Ascending aorta (tissue), 2 donors: Measurements from ENCODE around the gene ZNF652. TPM values are rescaled to one million over a fixed set of nuclear protein-coding genes. Genes with fewer than 3 reads are reported as not detected.
A peak's percentile ranks its signal among the peaks of the same experiment; 100 is the strongest.

Source experiments
- DNase-seq, 2 donors: peaks; one replicate each; pipeline ENCODE4 v3.0.0-alpha.2; 2019; ENCODE audit warnings: low spot score in 2 of 2
- H3K27ac ChIP-seq, 2 donors: fragments of 200-600 bp; sonication (generic); one replicate each; pipeline ENCODE4 v1.5.1; 2016 to 2017; ENCODE audit warnings: mild to moderate bottlenecking in 1 of 2
- H3K27me3 ChIP-seq: fragments of 200-600 bp; sonication (generic); one replicate; pipeline ENCODE4 v1.5.1; 2017
- H3K36me3 ChIP-seq, 2 donors: fragments of 200-600 bp; sonication (generic); one replicate each; pipeline ENCODE4 v1.5.1; 2016
- H3K4me1 ChIP-seq, 2 donors: fragments of 200-600 bp; sonication (generic); one replicate each; pipeline ENCODE4 v1.5.1; 2016 to 2017; ENCODE audit warnings: mild to moderate bottlenecking in 1 of 2
- H3K4me3 ChIP-seq, 2 donors: fragments of 200-600 bp; sonication (generic); one replicate each; pipeline ENCODE4 v1.5.1; 2016 to 2017; ENCODE audit warnings: mild to moderate bottlenecking in 1 of 2
- H3K9me3 ChIP-seq, 2 donors: fragments of 200-600 bp; sonication (generic); one replicate each; pipeline ENCODE4 v1.5.1; 2016
- intact Hi-C: fragments of 100-400 bp; cut with DNase I; formaldehyde crosslinking; loops from one replicate; pipeline ENCODE4 v1.15.1; 2023
- total RNA-seq: library from RNA; depleted of rRNA; stranded (reverse); fragments of >200 nt; gene quantifications from one replicate; pipeline ENCODE4 v1.1.0, GENCODE V29; 2016
- TF ChIP-seq, protein P1 (sequence below), 3 experiments: fragments of 200-600 bp in 2 of 3; fragments of 450-650 bp in 1 of 3; sonication (generic) in 2 of 3; IDR thresholded peaks; one replicate each; pipeline ENCODE4 v1.5.1; 2016 to 2019; ENCODE audit warnings: antibody characterized with exemption in 3 of 3, mild to moderate bottlenecking in 1 of 3, moderate library complexity in 1 of 3

The ZNF652 gene
- total RNA-seq, 1 donor from 2014 or later, result 13.5 TPM

DNA sequence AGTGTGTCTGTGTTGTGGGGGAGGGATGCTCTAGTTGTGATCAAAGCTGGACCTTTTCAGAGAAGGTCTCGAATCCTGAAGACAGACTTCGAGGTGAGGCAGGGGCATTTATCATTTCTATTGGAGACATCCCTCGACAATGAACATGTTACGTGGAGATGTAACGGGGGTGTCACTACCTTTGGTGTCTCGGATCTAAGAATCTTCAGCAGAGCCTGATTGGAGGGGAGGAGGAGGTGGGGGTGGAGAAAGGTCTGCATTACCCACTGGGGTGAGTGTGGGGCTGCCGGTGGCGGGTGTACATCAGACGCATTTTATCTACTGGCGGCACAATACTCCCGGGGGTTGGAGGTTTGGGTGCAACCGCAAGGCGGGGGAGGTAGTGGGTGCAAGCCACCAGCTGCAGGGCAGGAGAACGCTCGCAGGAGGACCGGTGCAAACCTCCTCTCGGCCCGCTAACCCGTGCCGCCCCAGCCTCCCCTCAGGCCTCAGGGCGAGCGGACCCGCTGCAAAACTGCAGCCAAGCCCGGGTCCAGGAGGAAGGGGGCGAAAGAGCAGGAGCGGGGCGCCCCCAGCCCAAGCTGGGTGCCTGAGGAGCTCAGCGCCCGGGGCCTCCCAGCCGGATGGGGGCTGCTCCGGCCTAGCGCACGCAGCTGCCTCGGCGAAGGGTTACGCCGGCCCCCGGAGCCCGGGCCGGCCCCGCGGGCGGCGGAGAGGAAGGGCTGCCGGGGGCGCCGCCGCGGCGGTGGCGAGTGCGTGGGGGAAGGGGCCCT is 735 bp downstream of the ZNF652 start:
- intact Hi-C loops, result no loop called here
- H3K36me3 ChIP-seq, result no peaks in the 10 kb centered on the region
- peak overlapping the region; percentile 86 to 98 for H3K27ac ChIP-seq
- H3K4me1 ChIP-seq, result peaks cover 3% of the 10 kb centered on the region in 2 donors
- DNase-seq, result peak in 1 of 2 donors; percentile 74
- no peaks in the 10 kb centered on the region for H3K27me3 ChIP-seq
- TF ChIP-seq, protein P1, sequence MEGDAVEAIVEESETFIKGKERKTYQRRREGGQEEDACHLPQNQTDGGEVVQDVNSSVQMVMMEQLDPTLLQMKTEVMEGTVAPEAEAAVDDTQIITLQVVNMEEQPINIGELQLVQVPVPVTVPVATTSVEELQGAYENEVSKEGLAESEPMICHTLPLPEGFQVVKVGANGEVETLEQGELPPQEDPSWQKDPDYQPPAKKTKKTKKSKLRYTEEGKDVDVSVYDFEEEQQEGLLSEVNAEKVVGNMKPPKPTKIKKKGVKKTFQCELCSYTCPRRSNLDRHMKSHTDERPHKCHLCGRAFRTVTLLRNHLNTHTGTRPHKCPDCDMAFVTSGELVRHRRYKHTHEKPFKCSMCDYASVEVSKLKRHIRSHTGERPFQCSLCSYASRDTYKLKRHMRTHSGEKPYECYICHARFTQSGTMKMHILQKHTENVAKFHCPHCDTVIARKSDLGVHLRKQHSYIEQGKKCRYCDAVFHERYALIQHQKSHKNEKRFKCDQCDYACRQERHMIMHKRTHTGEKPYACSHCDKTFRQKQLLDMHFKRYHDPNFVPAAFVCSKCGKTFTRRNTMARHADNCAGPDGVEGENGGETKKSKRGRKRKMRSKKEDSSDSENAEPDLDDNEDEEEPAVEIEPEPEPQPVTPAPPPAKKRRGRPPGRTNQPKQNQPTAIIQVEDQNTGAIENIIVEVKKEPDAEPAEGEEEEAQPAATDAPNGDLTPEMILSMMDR (IDR thresholded peaks at IDR 0.05), result no peak
- no peaks in the 10 kb centered on the region for H3K9me3 ChIP-seq
- peak overlapping the region; percentile 77 to 100 for H3K4me3 ChIP-seq

DNA sequence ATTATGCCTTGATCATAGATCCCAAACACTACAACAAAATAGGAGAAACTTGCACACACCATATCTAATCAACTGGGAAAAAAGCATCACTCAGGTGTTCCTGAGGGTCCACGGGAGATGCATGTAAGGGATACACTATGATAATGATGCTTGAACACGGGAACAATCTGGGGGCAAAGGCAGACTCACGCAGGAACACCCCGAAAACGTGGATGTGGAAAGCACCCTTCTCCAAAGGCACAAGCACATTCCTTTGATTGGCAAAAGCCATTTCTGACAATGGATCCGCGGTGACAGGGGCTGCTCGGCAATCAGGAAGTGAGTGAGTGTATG is 1.3 kb downstream of the ZNF652 start:
- H3K27me3 ChIP-seq, result no peaks in the 10 kb centered on the region
- peaks cover 3% of the 10 kb centered on the region in 2 donors for H3K4me1 ChIP-seq
- H3K27ac ChIP-seq, result peak overlapping the region in 1 of 2 donors; percentile 98
- H3K9me3 ChIP-seq, result no peaks in the 10 kb centered on the region
- intact Hi-C loops, result no loop called here
- TF ChIP-seq, protein P1 (IDR thresholded peaks at IDR 0.05), result no peak
- peak in 1 of 2 donors; percentile 62 for DNase-seq
- no peaks in the 10 kb centered on the region for H3K36me3 ChIP-seq
- H3K4me3 ChIP-seq, result peak overlapping the region; percentile 77 to 100

DNA sequence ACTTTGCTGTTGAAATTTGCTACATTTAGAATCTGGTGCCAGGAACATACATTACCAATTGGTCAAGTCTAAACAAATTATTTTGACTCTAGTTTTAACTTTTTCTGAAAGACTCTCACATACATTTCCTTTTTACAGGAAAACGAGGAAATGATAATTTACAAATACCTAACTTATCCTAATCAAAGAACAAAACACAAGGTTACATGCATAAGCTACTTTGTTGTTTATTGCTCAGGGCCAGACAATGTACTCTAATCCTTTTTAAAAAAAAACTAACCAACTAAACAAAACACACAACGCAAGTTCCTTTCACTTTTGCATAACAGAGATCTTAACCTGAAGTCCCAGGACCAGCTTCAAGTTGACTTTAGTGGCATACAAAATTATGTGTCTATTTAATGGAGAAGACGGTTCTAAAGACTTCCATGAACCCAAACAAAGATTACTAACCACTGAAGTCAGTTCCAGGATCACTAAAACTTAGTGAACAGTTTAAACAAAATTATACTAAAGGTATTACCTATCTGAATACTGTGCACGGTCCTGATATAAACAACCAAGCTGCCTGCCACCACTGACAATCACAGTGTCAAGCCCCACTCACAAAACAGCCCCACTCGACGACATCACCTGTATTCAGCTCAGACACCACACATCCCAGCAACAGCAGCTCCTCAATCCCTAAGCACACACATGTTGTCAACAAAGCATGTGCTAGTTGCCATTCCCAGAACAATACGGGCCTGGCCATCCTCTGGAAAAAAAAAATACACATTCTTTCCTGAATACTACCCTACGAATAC is 1.9 kb downstream of the ZNF652 start:
- DNase-seq, result peak in 1 of 2 donors; percentile 43
- Histone ChIP-seq H3K4me3 (peak overlapping the region; percentile 77 to 100), H3K36me3 (no peaks in the 10 kb centered on the region), H3K27ac (no peak overlapping the region), H3K27me3 (no peaks in the 10 kb centered on the region), H3K4me1 (peaks cover 3% of the 10 kb centered on the region in 2 donors), H3K9me3 (no peaks in the 10 kb centered on the region)
- intact Hi-C loops, result no loop called here
- TF ChIP-seq, protein P1 (IDR thresholded peaks at IDR 0.05), result no peak

DNA sequence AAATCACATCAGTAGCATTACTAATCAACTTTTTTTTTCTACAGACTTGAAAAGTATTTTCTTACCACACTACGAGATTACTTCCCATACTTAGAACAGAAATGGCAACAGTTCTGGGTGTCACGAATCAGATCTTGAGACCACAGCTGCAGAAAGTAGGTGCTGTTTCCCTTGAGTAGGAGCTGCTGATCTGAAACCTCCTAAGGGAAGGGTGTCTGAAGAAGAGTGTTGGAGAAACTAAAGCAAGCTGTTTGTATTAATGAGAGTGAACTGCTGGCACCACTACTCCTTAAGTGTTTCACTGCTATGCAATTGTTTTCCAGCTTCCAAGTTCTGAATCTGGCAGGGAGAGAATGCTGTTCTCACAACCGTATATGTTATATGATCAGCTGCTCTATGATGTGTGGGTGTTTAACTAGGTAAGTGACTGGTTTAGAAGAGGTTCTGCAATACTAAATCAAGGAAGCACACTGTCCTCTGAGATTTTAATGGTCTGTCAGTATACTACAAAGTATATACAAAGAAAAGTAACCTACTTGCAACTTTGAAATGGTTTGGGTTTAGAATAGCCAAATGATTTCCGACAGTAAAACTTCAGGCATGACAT is 3.3 kb downstream of the ZNF652 start:
- Histone ChIP-seq H3K4me1 (peaks cover 3 to 5% of the 10 kb centered on the region in 2 donors), H3K9me3 (no peaks in the 10 kb centered on the region), H3K27ac (no peak overlapping the region), H3K27me3 (no peaks in the 10 kb centered on the region), H3K4me3 (no peak overlapping the region), H3K36me3 (no peaks in the 10 kb centered on the region)
- DNase-seq, result no peak
- intact Hi-C loops, result no loop called here
- TF ChIP-seq, protein P1 (IDR thresholded peaks at IDR 0.05), result no peak

DNA sequence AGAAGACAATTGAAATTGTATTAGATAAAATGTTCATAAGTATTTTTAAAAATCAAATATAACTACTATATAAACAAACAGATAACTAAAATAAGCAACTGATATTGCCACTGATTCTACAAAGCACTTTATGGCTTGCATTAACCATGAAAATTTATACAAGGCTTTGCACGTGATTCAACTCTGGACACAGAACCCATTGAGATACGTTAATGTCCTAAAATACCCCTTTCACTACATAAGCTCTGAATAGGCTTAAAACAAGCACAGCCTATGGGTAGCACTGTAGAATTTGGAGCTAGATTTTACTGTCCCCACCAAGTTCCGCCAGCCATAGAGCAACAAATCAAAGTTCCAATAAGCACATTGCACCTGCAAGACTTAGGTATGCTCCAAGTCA is 4.5 kb downstream of the ZNF652 start:
- Histone ChIP-seq H3K4me3 (no peak overlapping the region), H3K9me3 (no peaks in the 10 kb centered on the region), H3K36me3 (no peaks in the 10 kb centered on the region), H3K4me1 (peaks cover 3 to 8% of the 10 kb centered on the region in 2 donors), H3K27ac (no peak overlapping the region), H3K27me3 (no peaks in the 10 kb centered on the region)
- no peak for DNase-seq
- intact Hi-C loops, result no loop called here
- TF ChIP-seq, protein P1 (IDR thresholded peaks at IDR 0.05), result no peak
